ENCODE measurements around the gene U2AF1. TPM values are rescaled to one million over a fixed set of nuclear protein-coding genes. Genes with fewer than 3 reads are reported as not detected.
"Not testable (repeated sequence)": the region's sequence is repeated elsewhere in the genome, so short reads cannot be mapped to it uniquely, and the experiment has no call there.

The U2AF1 gene
- total and polyA plus RNA-seq, 2 of the 8 experiments (the other 6 are each of a cell fraction or from before 2014, with no cell fraction given) = 60.0 to 74.6 TPM

- H3K79me2 ChIP-seq (ENCODE audit: control insufficient read depth in 1 of 2, insufficient read depth in 2 of 2, low read length in 2 of 2); H4K8ac ChIP-seq (ENCODE audit: extremely low read depth, insufficient read depth, low read length); DNase-seq (ENCODE audit: low read depth in 1 of 2, low spot score in 2 of 2); H2BK5ac ChIP-seq (ENCODE audit: low read depth, low read length); H3K56ac ChIP-seq (replicated peaks; ENCODE audit: insufficient read length, low read depth, low read length); H3K4me3 ChIP-seq (ENCODE audit: extremely low read depth in 1 of 4, insufficient read depth in 2 of 4, low read depth in 3 of 4, low read length in 4 of 4); H3K36me3 ChIP-seq (ENCODE audit: control insufficient read depth in 2 of 4, insufficient read depth in 4 of 4, low read length in 3 of 4); FAIRE-seq; H3K4ac ChIP-seq (replicated peaks; ENCODE audit: insufficient read length, low read depth, low read length); H2AFZ ChIP-seq (ENCODE audit: low read length); POLR2A ChIA-PET (ENCODE audit: partially characterized antibody); H2BK15ac ChIP-seq (ENCODE audit: low read length); H2BK20ac ChIP-seq (ENCODE audit: low read length); CTCF ChIA-PET (ENCODE audit: partially characterized antibody); H4K5ac ChIP-seq (ENCODE audit: insufficient read length, low read depth, low read length); H3K4me2 ChIP-seq (ENCODE audit: insufficient read depth in 1 of 2, low read depth in 2 of 2, low read length in 2 of 2); H4K20me1 ChIP-seq (replicated peaks in 1 of 2; ENCODE audit: control insufficient read depth in 1 of 2, insufficient read depth in 2 of 2, low read length in 2 of 2); H2BK120ac ChIP-seq (replicated peaks; ENCODE audit: low read depth, low read length); H2AK5ac ChIP-seq (ENCODE audit: low read depth, low read length); H3K9ac ChIP-seq (replicated peaks in 1 of 4; ENCODE audit: extremely low read depth in 1 of 4, low read depth in 3 of 4, low read length in 3 of 4); H3K79me1 ChIP-seq (ENCODE audit: low read depth, low read length); H3K27ac ChIP-seq (ENCODE audit: low read depth, low read length); H3K18ac ChIP-seq (ENCODE audit: extremely low read depth, low read length); H2BK12ac ChIP-seq (ENCODE audit: low read depth, low read length); H3K27me3 ChIP-seq (replicated peaks in 1 of 4; ENCODE audit: control insufficient read depth in 3 of 4, extremely low read depth in 1 of 4, insufficient read depth in 3 of 4, low read length in 3 of 4); H3K9me3 ChIP-seq (ENCODE audit: insufficient read depth in 2 of 2, low read depth in 1 of 2, low read length in 1 of 2); H3K23ac ChIP-seq (ENCODE audit: insufficient read length); H3K14ac ChIP-seq (ENCODE audit: insufficient read length); H3K4me1 ChIP-seq (replicated peaks in 1 of 4; ENCODE audit: control insufficient read depth in 3 of 4, insufficient read depth in 4 of 4, low read length in 3 of 4); H3K23me2 ChIP-seq (ENCODE audit: low read depth, low read length); H4K91ac ChIP-seq (replicated peaks; ENCODE audit: insufficient read length, low read length): not testable (repeated sequence)
- no CpG with 5 or more reads among the region's 13 CpGs for WGBS, 2 experiments (ENCODE audit: extremely low coverage in 1 of 2, insufficient coverage in 1 of 2, insufficient read length in 1 of 2, insufficient replicate concordance in 2 of 2, low coverage in 1 of 2, low lambda C conversion rate in 2 of 2, missing lambda C conversion rate in 1 of 2)
These were observed 54.3 kb downstream of the U2AF1 start for GRCh38 chr21:43053112-43053511.
